ENCODE results near the gene SLC29A4. TPM values are rescaled to one million over a fixed set of nuclear protein-coding genes. Genes with fewer than 3 reads are reported as not detected.
"Not testable (repeated sequence)": the region's sequence is repeated elsewhere in the genome, so short reads cannot be mapped to it uniquely, and the experiment has no call there.

The SLC29A4 gene
- total RNA-seq, 2 donors from 2014 or later, result 3.7 to 4.3 TPM

DNA sequence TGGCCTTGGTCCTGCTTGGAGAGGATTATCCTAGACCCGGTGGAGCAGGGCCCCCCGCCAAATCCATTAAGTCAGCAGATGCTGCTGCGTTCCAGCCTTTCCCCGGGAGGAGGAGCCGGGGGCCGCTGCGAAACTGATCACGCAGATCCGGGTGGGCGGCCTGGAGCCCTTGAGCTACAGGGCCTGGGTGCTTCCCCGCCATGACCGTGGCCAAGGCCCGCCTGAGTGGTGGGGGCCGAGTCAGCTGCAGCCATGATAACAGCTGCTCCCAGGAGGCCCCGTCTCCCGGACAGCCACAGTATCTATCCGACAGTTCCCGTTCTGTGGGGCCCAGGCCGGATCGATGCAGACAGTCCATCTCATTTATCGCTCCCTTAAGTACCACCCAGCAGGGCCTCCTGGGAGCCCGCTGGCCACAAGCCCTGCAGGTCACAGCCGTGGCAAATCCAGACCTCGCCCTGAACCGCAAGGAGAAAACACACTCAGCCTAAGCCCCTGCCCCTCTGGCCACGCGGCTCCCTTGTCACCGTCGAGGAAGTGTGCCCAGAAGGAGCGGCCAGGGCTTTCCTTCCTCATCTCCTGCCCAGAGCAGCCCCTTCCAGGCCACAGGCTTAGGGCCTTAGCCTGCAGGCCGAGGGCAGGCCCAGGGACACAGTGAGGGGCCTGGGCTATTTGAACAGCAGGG lies 34.4 kb upstream of the SLC29A4 start:
- Histone ChIP-seq H3K4me1 (no peaks in the 10 kb centered on the region), H3K36me3 (no peaks in the 10 kb centered on the region), H3K9me3 (peaks cover 0 to 6% of the 10 kb centered on the region in 2 donors), H3K4me3 (no peak overlapping the region), H3K27me3 (no peaks in the 10 kb centered on the region), H3K27ac (no peak overlapping the region)
- TF ChIP-seq, protein P1, sequence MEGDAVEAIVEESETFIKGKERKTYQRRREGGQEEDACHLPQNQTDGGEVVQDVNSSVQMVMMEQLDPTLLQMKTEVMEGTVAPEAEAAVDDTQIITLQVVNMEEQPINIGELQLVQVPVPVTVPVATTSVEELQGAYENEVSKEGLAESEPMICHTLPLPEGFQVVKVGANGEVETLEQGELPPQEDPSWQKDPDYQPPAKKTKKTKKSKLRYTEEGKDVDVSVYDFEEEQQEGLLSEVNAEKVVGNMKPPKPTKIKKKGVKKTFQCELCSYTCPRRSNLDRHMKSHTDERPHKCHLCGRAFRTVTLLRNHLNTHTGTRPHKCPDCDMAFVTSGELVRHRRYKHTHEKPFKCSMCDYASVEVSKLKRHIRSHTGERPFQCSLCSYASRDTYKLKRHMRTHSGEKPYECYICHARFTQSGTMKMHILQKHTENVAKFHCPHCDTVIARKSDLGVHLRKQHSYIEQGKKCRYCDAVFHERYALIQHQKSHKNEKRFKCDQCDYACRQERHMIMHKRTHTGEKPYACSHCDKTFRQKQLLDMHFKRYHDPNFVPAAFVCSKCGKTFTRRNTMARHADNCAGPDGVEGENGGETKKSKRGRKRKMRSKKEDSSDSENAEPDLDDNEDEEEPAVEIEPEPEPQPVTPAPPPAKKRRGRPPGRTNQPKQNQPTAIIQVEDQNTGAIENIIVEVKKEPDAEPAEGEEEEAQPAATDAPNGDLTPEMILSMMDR (IDR thresholded peaks at IDR 0.05), result no peak
- DNase-seq (ENCODE audit: low spot score), result peak; percentile 64

DNA sequence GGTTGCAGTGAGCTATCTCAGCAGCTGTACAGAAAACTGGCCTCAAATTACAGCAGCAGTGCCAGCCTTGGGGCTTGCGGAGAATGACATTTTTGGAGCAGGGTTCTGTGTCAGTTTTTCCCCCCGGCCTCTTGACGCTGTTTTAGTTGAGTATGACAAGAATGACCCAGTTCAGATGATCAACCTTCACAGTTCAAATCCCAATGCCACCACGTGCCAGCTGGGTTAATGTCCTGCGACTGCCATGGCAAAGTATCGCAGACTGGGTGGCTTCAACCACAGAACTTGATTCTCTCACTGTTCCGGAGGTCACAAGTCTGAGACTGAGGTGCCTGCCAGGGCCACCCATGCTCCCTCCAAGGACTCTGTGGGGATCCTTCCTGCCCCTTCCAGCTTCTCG lies 32.0 kb upstream of the SLC29A4 start:
- not testable (repeated sequence) for H3K27me3 ChIP-seq; DNase-seq (ENCODE audit: low spot score); H3K27ac ChIP-seq

DNA sequence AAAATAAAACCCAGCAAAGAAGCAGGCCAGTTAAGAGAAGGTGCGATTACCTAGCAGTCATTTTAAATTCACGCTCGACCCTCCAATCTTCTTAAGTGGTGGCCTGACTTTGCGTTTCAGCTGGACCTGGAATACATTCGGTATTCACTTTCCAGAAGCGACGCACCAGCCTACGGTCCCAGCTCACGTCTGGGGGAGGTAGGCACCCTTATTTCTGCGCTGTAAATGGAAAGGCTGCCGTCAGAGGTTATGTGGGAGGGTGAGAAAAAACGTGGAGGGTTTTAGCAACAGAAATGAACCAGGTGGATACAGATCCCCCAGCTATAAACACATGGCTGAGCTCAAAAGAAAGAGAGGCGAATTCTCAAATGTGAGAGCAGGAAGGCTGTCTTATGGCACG lies 29.2 kb upstream of the SLC29A4 start:
- not testable (repeated sequence) for H3K9me3 ChIP-seq; H3K27ac ChIP-seq; H3K27me3 ChIP-seq; H3K36me3 ChIP-seq; H3K4me3 ChIP-seq; DNase-seq (ENCODE audit: low spot score); H3K4me1 ChIP-seq

More for the DNA sequence above, 32.0 kb upstream of the SLC29A4 start:
- not testable (repeated sequence) for H3K9me3 ChIP-seq, H3K4me3 ChIP-seq, H3K4me1 ChIP-seq, H3K36me3 ChIP-seq

DNA sequence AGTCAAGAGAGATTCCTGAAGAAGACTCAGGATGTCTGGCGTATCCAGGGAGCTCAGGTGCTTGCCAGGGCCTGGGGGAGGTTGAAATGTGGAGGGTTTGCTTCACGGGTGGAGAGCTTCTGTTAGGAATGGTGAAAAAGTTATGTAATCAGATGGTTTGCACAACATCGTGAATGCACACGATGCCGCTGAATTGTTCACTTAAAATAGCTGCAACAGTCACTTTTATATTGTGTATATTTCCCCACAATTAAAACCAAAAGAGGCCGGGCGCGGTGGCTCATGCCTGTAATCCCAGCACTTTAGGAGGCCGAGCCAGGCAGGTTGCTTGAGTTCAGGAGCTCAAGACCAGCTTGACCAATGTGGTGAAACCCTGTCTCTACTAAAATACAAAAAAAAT lies 28.4 kb upstream of the SLC29A4 start:
- not testable (repeated sequence) for H3K27me3 ChIP-seq; H3K4me3 ChIP-seq; H3K9me3 ChIP-seq; H3K36me3 ChIP-seq; DNase-seq (ENCODE audit: low spot score); H3K27ac ChIP-seq; H3K4me1 ChIP-seq

DNA sequence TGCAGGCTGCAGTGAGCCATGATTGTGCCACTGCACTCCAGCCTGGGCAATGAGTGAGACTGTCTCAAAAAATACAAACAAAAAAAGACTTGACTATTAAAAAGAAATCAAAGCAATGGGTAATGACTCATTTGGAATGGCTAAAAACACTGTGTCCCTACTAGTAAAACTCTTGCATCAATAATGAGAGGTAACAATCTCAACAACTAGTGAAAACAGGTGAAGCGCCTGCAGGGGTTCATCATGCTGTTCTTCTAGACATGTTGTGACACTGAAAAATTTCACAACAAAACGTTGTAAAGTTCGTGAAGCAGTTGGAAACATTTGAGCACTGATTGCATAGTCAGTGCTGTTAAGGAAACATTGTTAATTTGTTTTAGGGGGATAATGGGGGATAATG lies 26.9 kb upstream of the SLC29A4 start:
- no peaks in the 10 kb centered on the region for H3K4me1 ChIP-seq
- H3K27me3 ChIP-seq, result no peaks in the 10 kb centered on the region
- H3K27ac ChIP-seq, result no peak overlapping the region
- H3K36me3 ChIP-seq, result no peaks in the 10 kb centered on the region
- H3K4me3 ChIP-seq, result no peak overlapping the region
- TF ChIP-seq, protein P1 (IDR thresholded peaks at IDR 0.05), result no peak
- no peak for DNase-seq (ENCODE audit: low spot score)
- no peaks in the 10 kb centered on the region for H3K9me3 ChIP-seq

DNA sequence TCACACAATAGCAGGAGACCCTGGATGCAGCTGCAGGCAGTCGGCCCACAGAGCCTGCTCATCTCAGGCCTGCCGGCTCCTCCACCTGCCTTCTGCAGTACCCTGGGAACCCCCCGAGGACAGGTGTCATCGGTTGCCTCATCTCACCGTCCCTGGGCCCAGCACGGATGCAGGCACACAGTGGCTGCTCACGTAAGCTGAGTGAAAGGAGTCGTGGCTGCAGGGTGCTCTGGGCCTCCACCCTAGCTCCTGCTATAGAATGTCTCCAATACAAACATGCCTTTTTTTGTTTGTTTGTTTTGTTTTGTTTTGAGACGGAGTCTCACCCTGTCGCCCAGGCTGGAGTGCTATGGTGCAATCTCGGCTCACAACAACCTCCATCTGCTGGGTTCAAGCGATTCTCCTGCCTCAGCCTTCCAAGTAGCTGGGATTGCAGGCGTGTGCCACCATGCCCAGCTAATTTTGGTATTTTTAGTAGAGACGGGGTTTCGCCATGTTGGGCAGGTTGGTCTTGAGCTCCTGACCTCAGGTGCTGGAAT lies 22.1 kb upstream of the SLC29A4 start:
- H3K9me3 ChIP-seq; H3K36me3 ChIP-seq; DNase-seq (ENCODE audit: low spot score); H3K27ac ChIP-seq; H3K4me3 ChIP-seq; H3K4me1 ChIP-seq; H3K27me3 ChIP-seq: not testable (repeated sequence)

DNA sequence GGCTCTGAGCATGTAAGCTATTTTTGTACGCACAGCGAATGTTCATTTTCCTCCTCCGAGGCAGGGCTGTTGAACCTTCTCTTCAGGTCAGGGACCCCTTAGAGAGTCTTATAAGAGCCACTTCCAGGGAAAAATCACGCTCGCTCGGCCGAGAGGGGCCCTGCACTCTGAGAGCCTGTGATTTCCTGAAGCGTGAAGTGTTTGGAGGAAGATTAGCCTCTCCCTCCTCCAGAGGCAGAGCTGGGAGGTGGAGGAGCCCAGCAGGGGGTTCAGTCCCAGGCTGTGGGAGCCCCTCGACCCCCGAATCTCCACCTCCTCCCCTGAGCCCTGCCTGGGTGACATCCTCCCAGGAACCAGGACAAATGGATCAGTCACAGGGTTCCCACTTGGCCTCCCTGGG lies 19.7 kb upstream of the SLC29A4 start:
- not testable (repeated sequence) for H3K4me3 ChIP-seq; H3K4me1 ChIP-seq; H3K36me3 ChIP-seq; H3K9me3 ChIP-seq; H3K27me3 ChIP-seq; DNase-seq (ENCODE audit: low spot score); H3K27ac ChIP-seq

DNA sequence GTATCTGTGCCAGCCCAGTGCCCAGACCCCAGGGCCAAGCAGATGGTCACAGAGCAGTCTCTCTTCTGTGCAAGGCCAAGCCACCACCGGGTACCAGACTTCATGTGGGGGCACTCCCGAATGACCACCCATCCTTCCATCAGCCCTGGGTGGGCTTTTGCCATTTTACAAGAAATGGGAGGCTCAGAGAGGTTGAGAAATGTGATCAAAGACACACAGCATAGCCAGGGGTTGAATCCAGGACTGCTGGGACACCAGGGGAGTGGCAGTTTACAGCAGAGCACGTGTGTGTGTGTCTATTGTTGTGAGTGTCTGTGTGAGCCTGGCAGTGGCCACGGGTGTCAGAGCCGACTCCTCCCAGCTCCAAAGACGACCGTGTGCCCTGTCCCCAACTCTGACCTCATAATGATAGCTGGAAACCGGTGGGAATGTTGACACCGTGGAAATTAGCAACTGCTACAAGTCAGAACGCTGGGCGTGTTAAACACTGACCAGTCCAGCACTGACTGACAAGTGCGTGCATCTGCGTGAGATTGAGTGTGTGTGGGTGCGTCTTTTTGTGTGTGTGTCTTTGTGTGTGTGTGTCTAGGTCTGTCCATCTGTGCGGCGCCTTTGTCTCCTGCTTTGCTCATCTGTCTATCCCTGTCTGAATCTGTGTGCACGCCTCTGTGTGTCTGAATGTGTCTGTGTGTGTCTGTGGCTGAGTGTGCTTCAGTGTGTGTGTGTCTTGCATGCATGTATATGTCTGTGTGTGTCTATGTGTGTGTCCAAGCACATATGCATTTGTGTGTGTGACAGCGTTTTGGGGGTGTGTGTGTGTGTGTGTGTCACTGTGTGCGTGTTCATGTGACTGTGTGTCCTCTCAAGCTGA lies 17.2 kb upstream of the SLC29A4 start:
- H3K27ac ChIP-seq, result no peak overlapping the region
- no peaks in the 10 kb centered on the region for H3K36me3 ChIP-seq
- TF ChIP-seq, protein P1 (IDR thresholded peaks at IDR 0.05), result no peak
- H3K4me3 ChIP-seq, result no peak overlapping the region
- no peak for DNase-seq (ENCODE audit: low spot score)
- H3K9me3 ChIP-seq, result no peaks in the 10 kb centered on the region
- H3K27me3 ChIP-seq, result no peaks in the 10 kb centered on the region
- no peaks in the 10 kb centered on the region for H3K4me1 ChIP-seq
